Kidney epithelial cell (primary cell): ENCODE results near the gene RPP25. TPM values are rescaled to one million over a fixed set of nuclear protein-coding genes. Genes with fewer than 3 reads are reported as not detected.
A peak's percentile ranks its signal among the peaks of the same experiment; 100 is the strongest.

Experiments
- DNase-seq: peaks from one replicate; pipeline ENCODE4 v3.0.0-alpha.2; 2010; ENCODE audit warnings: low read depth
- H3K27me3 ChIP-seq: 2 replicates; pipeline ENCODE4 v1.6.0; 2011; ENCODE audit warnings: low read length; ENCODE audit not compliant: control insufficient read depth, insufficient read depth
- H3K36me3 ChIP-seq: 2 replicates; pipeline ENCODE4 v1.5.1; 2011; ENCODE audit warnings: low read length; ENCODE audit not compliant: control insufficient read depth, insufficient read depth
- H3K4me3 ChIP-seq: 2 replicates; pipeline ENCODE4 v1.5.1; 2011; ENCODE audit warnings: low read depth, mild to moderate bottlenecking, control low read depth, low read length
- CTCF ChIP-seq: IDR thresholded peaks from 2 replicates; pipeline ENCODE4 v1.5.1; 2011; ENCODE audit warnings: mild to moderate bottlenecking, moderate library complexity, low read length, control low read depth, inconsistent platforms; ENCODE audit not compliant: insufficient read depth, poor library complexity, severe bottlenecking
- total RNA-seq: library from RNA; depleted of rRNA; stranded (reverse); fragments of >200 nt; gene quantifications from 2 replicates; pipeline ENCODE4 v1.2.3, GENCODE V29; 2015

The RPP25 gene
- total RNA-seq, 1 donor from 2014 or later: 9.6 TPM

DNA sequence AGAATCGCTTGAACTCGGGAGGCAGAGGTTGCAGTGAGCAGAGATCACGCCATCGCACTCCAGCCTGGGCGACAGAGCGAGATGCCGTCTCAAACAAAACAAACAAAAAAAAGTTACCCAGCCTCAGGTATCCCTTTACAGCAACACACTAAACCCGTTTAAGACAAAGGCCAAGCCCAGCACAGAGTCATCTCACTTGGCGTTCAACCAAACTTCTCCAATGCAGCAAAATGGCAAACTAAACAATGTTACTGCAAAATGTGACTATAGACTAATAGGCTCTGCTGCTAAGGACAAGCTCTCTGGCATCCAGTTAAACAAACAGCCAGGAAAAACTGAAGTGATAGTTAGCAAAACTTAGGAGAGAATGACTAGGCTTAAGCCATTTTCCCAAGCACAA, 43.5 kb downstream of the RPP25 start:
- Histone ChIP-seq H3K4me3 (no peak overlapping the region), H3K27me3 (no peaks in the 10 kb centered on the region), H3K36me3 (no peaks in the 10 kb centered on the region)
- no peak for TF ChIP-seq CTCF
- DNase-seq: no peak

DNA sequence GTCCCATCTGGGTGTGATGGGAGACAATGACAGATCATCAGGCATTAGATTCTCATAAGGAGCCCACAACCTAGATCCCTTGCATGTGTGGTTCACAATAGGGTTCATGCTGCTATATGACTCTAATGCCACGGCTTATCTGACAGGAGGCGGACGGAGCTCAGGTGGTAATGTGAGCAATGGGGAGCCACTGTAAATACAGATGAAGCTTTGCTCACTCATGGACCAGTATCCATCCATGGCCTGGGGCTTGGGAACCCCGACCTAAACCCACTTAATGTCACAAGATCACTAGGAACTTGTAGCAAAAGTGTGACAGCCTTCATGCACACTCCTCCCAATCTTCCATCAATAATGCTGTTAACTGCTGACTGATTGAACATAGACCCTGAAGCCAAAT, 47.9 kb downstream of the RPP25 start:
- no peak for TF ChIP-seq CTCF
- H3K36me3 ChIP-seq: no peaks in the 10 kb centered on the region
- H3K4me3 ChIP-seq: no peak overlapping the region
- DNase-seq: no peak
- H3K27me3 ChIP-seq: no peaks in the 10 kb centered on the region

DNA sequence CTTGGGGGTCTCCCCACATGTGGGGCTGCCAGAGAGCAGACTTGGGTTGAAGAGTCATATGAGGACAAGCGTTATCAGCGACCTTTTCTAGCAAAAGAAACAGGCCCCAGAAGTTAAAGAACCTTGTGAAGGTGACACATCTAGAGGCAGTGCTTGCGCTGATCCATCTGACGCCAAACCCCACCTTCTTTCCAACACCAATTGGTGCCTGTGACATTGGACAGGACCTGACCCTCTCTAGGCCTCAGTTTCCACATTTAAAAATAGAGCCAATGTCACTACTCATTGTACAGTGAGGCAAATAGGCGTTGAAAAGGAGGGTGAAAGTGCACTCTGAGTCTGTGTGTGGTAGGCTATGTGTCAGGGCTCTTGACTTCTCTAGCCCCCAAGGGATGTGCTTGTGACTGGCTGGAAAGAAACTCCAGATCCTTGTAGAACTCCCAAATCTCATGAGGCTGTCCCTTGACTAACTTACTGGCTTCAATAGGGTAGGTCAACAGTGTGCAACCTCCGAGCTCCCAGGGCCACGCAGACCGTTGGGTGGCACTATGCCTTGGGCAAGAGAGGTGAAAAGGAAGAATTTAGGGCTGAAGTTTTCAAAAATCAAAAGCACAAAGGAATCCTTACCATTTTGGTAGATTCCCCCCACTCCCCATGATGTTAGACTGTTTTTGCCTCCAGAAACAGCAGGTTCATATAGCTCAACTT, 49.3 kb downstream of the RPP25 start:
- Histone ChIP-seq H3K27me3 (no peaks in the 10 kb centered on the region), H3K4me3 (peak overlapping the region; percentile 91), H3K36me3 (no peaks in the 10 kb centered on the region)
- TF ChIP-seq CTCF: no peak
- no peak for DNase-seq

DNA sequence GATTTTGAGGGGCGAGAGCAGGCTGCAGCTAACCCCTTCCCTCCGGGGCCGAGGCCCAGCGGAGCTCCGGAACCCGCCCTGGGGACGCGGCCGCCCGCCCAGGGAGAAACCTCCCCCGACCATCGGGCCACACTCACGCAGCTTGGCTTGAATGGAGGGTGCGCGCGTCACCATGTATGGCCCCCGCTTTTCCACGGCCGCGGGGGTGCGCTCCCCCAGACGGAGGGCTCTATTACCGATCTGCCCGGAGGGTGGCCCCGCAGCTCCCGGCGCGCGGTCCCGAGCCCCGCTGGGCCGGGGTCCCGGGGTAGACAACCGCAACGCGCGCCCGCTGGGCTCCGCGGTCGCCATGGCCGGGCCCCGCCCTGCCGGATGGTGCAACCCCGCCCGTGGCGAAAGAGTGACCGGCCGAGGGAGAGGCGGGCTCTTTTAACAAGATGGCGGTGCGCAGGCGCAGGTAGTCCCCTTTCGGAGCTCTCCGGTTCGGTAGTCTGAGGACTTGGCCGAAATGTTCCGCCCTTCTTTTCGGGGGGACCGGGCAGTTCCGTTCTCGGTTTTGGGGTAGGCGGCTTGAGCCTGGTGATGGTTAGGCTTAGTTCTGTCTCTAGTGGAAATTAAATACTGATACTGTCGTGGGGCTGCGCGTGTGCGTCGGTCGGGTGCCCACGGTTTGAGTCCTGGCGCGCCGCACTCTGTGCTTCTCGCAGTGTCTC, 50.0 kb downstream of the RPP25 start, which contains the start of gene FAM219B:
Gene FAM219B (minus strand): TSS at position 402 of the 713 bp plus-strand sequence. CDS start 51 bp downstream, at position 351.
- no peak for TF ChIP-seq CTCF
- peak; percentile 43 for DNase-seq
- H3K27me3 ChIP-seq: no peaks in the 10 kb centered on the region

GRCh38 chr15:74906067-74906449, 50.5 kb downstream of the RPP25 start:
- Histone ChIP-seq H3K36me3 (no peaks in the 10 kb centered on the region), H3K27me3 (no peaks in the 10 kb centered on the region), H3K4me3 (peak overlapping the region; percentile 91)
- DNase-seq: no peak
- no peak for TF ChIP-seq CTCF

More for the DNA sequence above, 50.0 kb downstream of the RPP25 start, which contains the start of gene FAM219B:
- no peaks in the 10 kb centered on the region for H3K36me3 ChIP-seq
- H3K4me3 ChIP-seq: peak within 1 kb of the TSS; percentile 91

Other genes with a start within 250 kb of the RPP25 start
- 0.33 TPM in 1 of 2 replicates, not detected in the other for gene CYP1A1, start 231.2 kb downstream of the RPP25 start, total RNA-seq
- gene CYP1A2, start 207.9 kb downstream of the RPP25 start, total RNA-seq: not detected in 2 replicates
- 48.0 and 51.0 TPM in 2 replicates for gene CSK, start 174.7 kb downstream of the RPP25 start, total RNA-seq
- not detected in 2 replicates for gene LMAN1L, start 143.9 kb downstream of the RPP25 start, total RNA-seq
- not detected in 2 replicates for gene CPLX3, start 130.1 kb downstream of the RPP25 start, total RNA-seq
- 24.0 and 32.0 TPM in 2 replicates for gene ULK3, start 113.6 kb downstream of the RPP25 start, total RNA-seq
- 93.4 and 107 TPM in 2 replicates for gene SCAMP2, start 83.4 kb downstream of the RPP25 start, total RNA-seq
- 39.5 and 45.2 TPM in 2 replicates for gene MPI, start 66.7 kb downstream of the RPP25 start, total RNA-seq
- 42.2 and 49.3 TPM in 2 replicates for gene FAM219B, start 49.9 kb downstream of the RPP25 start, total RNA-seq
- gene COX5A, start 18.7 kb downstream of the RPP25 start, total RNA-seq: 132 and 136 TPM in 2 replicates
- 13.9 and 15.4 TPM in 2 replicates for gene SCAMP5, start 38.8 kb upstream of the RPP25 start, total RNA-seq
- 20.1 and 25.9 TPM in 2 replicates for gene PPCDC, start 66.8 kb upstream of the RPP25 start, total RNA-seq
- 26.8 and 34.8 TPM in 2 replicates for gene C15orf39, start 245.1 kb upstream of the RPP25 start, total RNA-seq